ENCODE results near the gene ALDH3B1.

The ALDH3B1 gene

GRCh38 chr11:68071281-68072048, 61.3 kb downstream of the ALDH3B1 start:
- Histone ChIP-seq H3K36me3 (ENCODE audit: control insufficient read depth, insufficient read depth, low read length) (peaks cover 91% of the 10 kb centered on the region), H3K4me3 (ENCODE audit: low read depth, low read length) (no peak overlapping the region), H3K27ac (ENCODE audit: low read depth, low read length) (no peak overlapping the region), H3K9ac (ENCODE audit: low read depth, low read length) (no peak overlapping the region), H3K9me3 (ENCODE audit: control insufficient read depth, insufficient read depth, low read length) (no peaks in the 10 kb centered on the region), H3K27me3 (ENCODE audit: control insufficient read depth, insufficient read depth, low read length) (no peaks in the 10 kb centered on the region), H3K4me1 (ENCODE audit: control insufficient read depth, insufficient read depth, low read length) (no peaks in the 10 kb centered on the region)

GRCh38 chr11:68074584-68075352, 64.6 kb downstream of the ALDH3B1 start:
- no peak overlapping the region for H3K27ac ChIP-seq (ENCODE audit: low read depth, low read length)
- H3K9ac ChIP-seq (ENCODE audit: low read depth, low read length): no peak overlapping the region
- no peak overlapping the region for H3K4me3 ChIP-seq (ENCODE audit: low read depth, low read length)
- H3K27me3 ChIP-seq (ENCODE audit: control insufficient read depth, insufficient read depth, low read length): no peaks in the 10 kb centered on the region
- no peaks in the 10 kb centered on the region for H3K9me3 ChIP-seq (ENCODE audit: control insufficient read depth, insufficient read depth, low read length)
- no peaks in the 10 kb centered on the region for H3K4me1 ChIP-seq (ENCODE audit: control insufficient read depth, insufficient read depth, low read length)
- H3K36me3 ChIP-seq (ENCODE audit: control insufficient read depth, insufficient read depth, low read length): peaks cover 76% of the 10 kb centered on the region

GRCh38 chr11:68076371-68077042, 66.4 kb downstream of the ALDH3B1 start:
- Histone ChIP-seq H3K27me3 (ENCODE audit: control insufficient read depth, insufficient read depth, low read length) (no peaks in the 10 kb centered on the region), H3K36me3 (ENCODE audit: control insufficient read depth, insufficient read depth, low read length) (peaks cover 74% of the 10 kb centered on the region), H3K27ac (ENCODE audit: low read depth, low read length) (no peak overlapping the region), H3K9me3 (ENCODE audit: control insufficient read depth, insufficient read depth, low read length) (no peaks in the 10 kb centered on the region), H3K4me1 (ENCODE audit: control insufficient read depth, insufficient read depth, low read length) (no peaks in the 10 kb centered on the region), H3K9ac (ENCODE audit: low read depth, low read length) (no peak overlapping the region), H3K4me3 (ENCODE audit: low read depth, low read length) (no peak overlapping the region)

GRCh38 chr11:68077617-68078582, 67.8 kb downstream of the ALDH3B1 start:
- no peak overlapping the region for H3K9ac ChIP-seq (ENCODE audit: low read depth, low read length)
- no peak overlapping the region for H3K27ac ChIP-seq (ENCODE audit: low read depth, low read length)
- H3K36me3 ChIP-seq (ENCODE audit: control insufficient read depth, insufficient read depth, low read length): peaks cover 73% of the 10 kb centered on the region
- H3K9me3 ChIP-seq (ENCODE audit: control insufficient read depth, insufficient read depth, low read length): no peaks in the 10 kb centered on the region
- H3K27me3 ChIP-seq (ENCODE audit: control insufficient read depth, insufficient read depth, low read length): no peaks in the 10 kb centered on the region
- H3K4me1 ChIP-seq (ENCODE audit: control insufficient read depth, insufficient read depth, low read length): no peaks in the 10 kb centered on the region
- no peak overlapping the region for H3K4me3 ChIP-seq (ENCODE audit: low read depth, low read length)
